Neuronal stem cell (in vitro differentiated cells): ENCODE measurements around the gene GPT2.
A peak's percentile ranks its signal among the peaks of the same experiment; 100 is the strongest.

Source experiments
- DNase-seq: peaks from one replicate; pipeline ENCODE4 v3.0.0-alpha.2; 2013; ENCODE audit warnings: low spot score
- H2AFZ ChIP-seq: one replicate; pipeline ENCODE4 v1.6.1; 2013; ENCODE audit warnings: mild to moderate bottlenecking, low read length, inconsistent platforms
- H2AK5ac ChIP-seq: 2 replicates; pipeline ENCODE4 v1.6.1; 2013; ENCODE audit warnings: low read depth, mild to moderate bottlenecking, inconsistent platforms, low read length, moderate library complexity, mixed read lengths
- H2BK120ac ChIP-seq: 2 replicates; pipeline ENCODE4 v1.6.1; 2013; ENCODE audit warnings: low read depth, mild to moderate bottlenecking, inconsistent platforms, low read length, moderate library complexity, mixed read lengths
- H2BK12ac ChIP-seq: one replicate; pipeline ENCODE4 v1.6.1; 2013; ENCODE audit warnings: low read length, inconsistent platforms
- H2BK15ac ChIP-seq: 2 replicates; pipeline ENCODE4 v1.6.1; 2013; ENCODE audit warnings: mild to moderate bottlenecking, low read length, inconsistent platforms, mixed read lengths
- H2BK5ac ChIP-seq: one replicate; pipeline ENCODE4 v1.6.1; 2013; ENCODE audit warnings: inconsistent platforms, mild to moderate bottlenecking, low read length, moderate library complexity
- H3K14ac ChIP-seq: one replicate; pipeline ENCODE4 v1.6.1; 2013; ENCODE audit warnings: low read length, inconsistent platforms
- H3K18ac ChIP-seq: 2 replicates; pipeline ENCODE4 v1.6.1; 2013; ENCODE audit warnings: low read length, inconsistent platforms
- H3K23ac ChIP-seq: 2 replicates; pipeline ENCODE4 v1.6.1; 2013; ENCODE audit warnings: low read depth, mild to moderate bottlenecking, mixed read lengths, low read length, inconsistent platforms; ENCODE audit not compliant: poor library complexity
- H3K27ac ChIP-seq: replicated peaks from 3 replicates; pipeline ENCODE4 v1.5.1; 2013; ENCODE audit warnings: low read length, inconsistent platforms
- H3K27me3 ChIP-seq, 3 experiments: 2 replicates each; pipeline ENCODE4 v1.6.1; 2013; ENCODE audit warnings: low read length in 3 of 3, mild to moderate bottlenecking in 2 of 3, inconsistent platforms in 1 of 3, low read depth in 1 of 3, mixed read lengths in 1 of 3, moderate library complexity in 1 of 3; ENCODE audit not compliant: control insufficient read depth in 3 of 3, insufficient read depth in 3 of 3
- H3K36me3 ChIP-seq, 2 donors: replicated peaks in 1 of 2; 2 replicates each; pipeline ENCODE4 v1.6.1; 2013; ENCODE audit warnings: low read length in 2 of 2; ENCODE audit not compliant: control insufficient read depth in 2 of 2, insufficient read depth in 2 of 2
- H3K4ac ChIP-seq: 2 replicates; pipeline ENCODE4 v1.6.1; 2013; ENCODE audit warnings: inconsistent platforms, mild to moderate bottlenecking, low read length, moderate library complexity
- H3K4me1 ChIP-seq, 2 donors: 1 replicate in 1 of 2; 2 replicates in 1 of 2; pipeline ENCODE4 v1.6.1; 2013; ENCODE audit warnings: low read length in 2 of 2, low read depth in 1 of 2; ENCODE audit not compliant: control insufficient read depth in 2 of 2, insufficient read depth in 1 of 2
- H3K4me2 ChIP-seq: one replicate; pipeline ENCODE4 v1.6.1; 2013; ENCODE audit warnings: mild to moderate bottlenecking, low read length, inconsistent platforms; ENCODE audit not compliant: insufficient read depth, poor library complexity, severe bottlenecking
- H3K4me3 ChIP-seq, 2 donors: 2 replicates each; pipeline ENCODE4 v1.5.1; 2013; ENCODE audit warnings: low read length in 2 of 2, mild to moderate bottlenecking in 2 of 2, inconsistent platforms in 1 of 2, moderate library complexity in 1 of 2
- H3K79me1 ChIP-seq: one replicate; pipeline ENCODE4 v1.6.1; 2013; ENCODE audit warnings: low read depth, mild to moderate bottlenecking, inconsistent platforms, low read length, moderate library complexity
- H3K9ac ChIP-seq: one replicate; pipeline ENCODE4 v1.6.1; 2013; ENCODE audit warnings: mild to moderate bottlenecking, low read depth, low read length, inconsistent platforms; ENCODE audit not compliant: poor library complexity
- H3K9me3 ChIP-seq, 2 donors: replicated peaks in 1 of 2; 2 replicates each; pipeline versions ENCODE3 to v1.6.1; 2013; ENCODE audit warnings: low read length in 2 of 2, mild to moderate bottlenecking in 2 of 2, inconsistent platforms in 1 of 2, low read depth in 1 of 2, mixed read lengths in 1 of 2, moderate library complexity in 1 of 2; ENCODE audit not compliant: control insufficient read depth in 2 of 2, insufficient read depth in 1 of 2
- H4K8ac ChIP-seq: one replicate; pipeline ENCODE4 v1.6.1; 2013; ENCODE audit warnings: low read depth, mild to moderate bottlenecking, inconsistent platforms, low read length, moderate library complexity
- H4K91ac ChIP-seq: one replicate; pipeline ENCODE4 v1.6.1; 2013; ENCODE audit warnings: low read length, low read depth, mild to moderate bottlenecking, inconsistent platforms; ENCODE audit not compliant: poor library complexity
- WGBS, 2 donors: extraction: QIAGEN DNeasy Blood & Tissue Kit; methylation state at CpG; one replicate each; pipeline ENCODE4 v1.1.7; 2013; ENCODE audit warnings: missing lambda C conversion rate in 2 of 2, mixed read lengths in 1 of 2; ENCODE audit not compliant: insufficient read length in 2 of 2, insufficient replicate concordance in 1 of 2; ENCODE audit errors: extremely low coverage in 2 of 2; 5-methylcytosine and 5-hydroxymethylcytosine counted together

GPT2 gene

DNA sequence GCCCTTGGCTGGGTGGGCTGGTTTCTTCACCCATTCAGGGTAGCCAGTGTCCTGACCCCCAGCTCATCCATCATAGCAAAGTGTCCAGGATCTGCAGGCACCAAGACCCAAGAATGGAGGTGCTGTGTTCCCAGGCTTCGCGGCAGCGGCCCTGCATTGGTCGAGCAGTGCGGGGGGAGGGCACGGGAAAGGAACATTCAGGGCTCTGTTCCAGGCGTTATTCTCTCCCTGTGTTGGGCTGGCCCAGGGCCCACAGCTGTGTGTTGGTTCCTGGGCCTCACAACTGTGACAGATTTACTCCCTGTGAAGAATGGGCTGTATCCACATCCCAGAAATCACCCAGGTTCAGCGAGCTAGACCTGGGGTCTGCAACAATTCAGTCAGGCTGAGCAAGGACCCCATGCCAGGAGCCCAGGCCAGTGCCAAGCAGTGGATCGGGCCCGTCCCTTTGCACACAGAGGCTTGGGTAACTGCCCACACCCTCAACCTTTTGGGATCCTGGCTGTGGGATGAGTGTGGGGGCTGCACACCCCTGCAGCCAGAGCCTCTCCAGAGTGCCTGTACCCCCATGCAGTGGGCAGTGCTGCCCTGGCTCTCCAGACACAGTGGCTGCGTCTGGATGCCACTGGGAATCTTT is 10.0 kb downstream of the GPT2 start:
- peaks cover 0 to 3% of the 10 kb centered on the region in 2 donors for H3K9me3 ChIP-seq
- H4K91ac ChIP-seq = no peak overlapping the region
- H3K23ac ChIP-seq = no peak overlapping the region
- H2AFZ ChIP-seq = no peak overlapping the region
- H3K4me2 ChIP-seq = no peak overlapping the region
- H2BK15ac ChIP-seq = no peak overlapping the region
- no CpG with 5 or more reads among the region's 11 CpGs for WGBS, 2 donors
- peaks cover 17 to 71% of the 10 kb centered on the region in 2 donors for H3K36me3 ChIP-seq
- peaks cover 9% of the 10 kb centered on the region in 2 donors for H3K4me1 ChIP-seq
- no peak overlapping the region for H4K8ac ChIP-seq
- DNase-seq = no peak
- no peak overlapping the region for H2BK5ac ChIP-seq
- H3K79me1 ChIP-seq = peaks cover 22% of the 10 kb centered on the region
- no peak overlapping the region for H3K14ac ChIP-seq
- no peak overlapping the region for H3K4me3 ChIP-seq
- H2AK5ac ChIP-seq = no peak overlapping the region
- no peak overlapping the region for H2BK12ac ChIP-seq
- H3K4ac ChIP-seq = no peak overlapping the region
- no peak overlapping the region for H3K27ac ChIP-seq
- H3K18ac ChIP-seq = peak overlapping the region; percentile 38
- H3K9ac ChIP-seq = no peak overlapping the region
- H3K27me3 ChIP-seq = no peaks in the 10 kb centered on the region
- H2BK120ac ChIP-seq = no peak overlapping the region

DNA sequence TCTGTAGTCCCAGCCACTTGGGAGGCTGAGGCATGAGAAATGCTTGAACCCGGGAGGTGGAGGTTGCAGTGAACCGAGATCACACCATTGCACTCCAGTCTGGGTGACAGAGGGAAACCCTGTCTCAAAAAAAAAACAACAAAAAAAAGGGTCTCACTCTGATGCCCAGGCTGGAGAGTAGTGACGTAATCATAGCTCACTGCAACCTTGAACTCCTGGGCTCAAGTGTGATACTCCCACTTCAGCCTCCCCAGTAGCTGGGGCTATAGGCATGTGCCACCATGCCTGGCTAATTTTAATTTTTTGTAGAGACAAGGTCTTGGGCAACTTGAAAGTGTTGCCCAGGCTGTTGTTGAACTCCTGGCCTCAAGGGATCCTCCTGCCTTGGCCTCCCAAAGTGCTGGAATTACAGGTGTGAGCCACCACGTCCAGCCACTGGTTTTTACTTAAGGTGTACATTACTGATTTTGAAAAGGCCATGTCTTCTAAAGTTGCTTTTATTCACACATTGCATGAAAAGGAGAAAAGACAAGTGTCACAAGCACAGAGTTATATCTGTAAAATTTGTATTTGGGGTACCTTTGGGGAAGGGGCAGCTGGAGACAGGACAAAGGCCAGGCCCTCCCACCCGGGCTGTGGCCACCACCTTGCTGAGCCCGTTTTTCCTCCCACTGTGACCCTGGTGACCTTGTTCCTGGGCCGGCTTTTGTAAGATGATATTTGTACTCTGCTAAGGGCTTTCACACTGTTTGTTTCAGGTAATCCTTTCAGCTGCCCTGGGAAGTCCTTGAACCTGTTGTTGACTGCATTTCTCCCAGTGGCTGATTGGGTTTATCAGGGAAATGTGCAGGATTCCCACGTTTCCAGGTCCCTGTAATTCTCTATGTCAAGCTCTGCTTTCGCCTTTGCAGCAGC is 11.5 kb downstream of the GPT2 start:
- H2BK120ac ChIP-seq = no peak overlapping the region
- H3K23ac ChIP-seq = no peak overlapping the region
- no peaks in the 10 kb centered on the region for H3K27me3 ChIP-seq
- H3K9me3 ChIP-seq = peaks cover 0 to 3% of the 10 kb centered on the region in 2 donors
- H2BK12ac ChIP-seq = no peak overlapping the region
- peaks cover 20 to 75% of the 10 kb centered on the region in 2 donors for H3K36me3 ChIP-seq
- no peak overlapping the region for H2BK15ac ChIP-seq
- no peak overlapping the region for H2AFZ ChIP-seq
- H3K9ac ChIP-seq = no peak overlapping the region
- no peak overlapping the region for H4K91ac ChIP-seq
- no peak overlapping the region for H3K27ac ChIP-seq
- H3K4me1 ChIP-seq = peaks cover 8 to 9% of the 10 kb centered on the region in 2 donors
- WGBS, 2 donors = no CpG with 5 or more reads among the region's 9 CpGs
- H2AK5ac ChIP-seq = no peak overlapping the region
- H4K8ac ChIP-seq = no peak overlapping the region
- H3K79me1 ChIP-seq = peaks cover 21% of the 10 kb centered on the region
- no peak overlapping the region for H3K18ac ChIP-seq
- H2BK5ac ChIP-seq = no peak overlapping the region
- H3K14ac ChIP-seq = no peak overlapping the region
- H3K4me3 ChIP-seq = no peak overlapping the region
- H3K4me2 ChIP-seq = no peak overlapping the region
- no peak overlapping the region for H3K4ac ChIP-seq
- no peak for DNase-seq

DNA sequence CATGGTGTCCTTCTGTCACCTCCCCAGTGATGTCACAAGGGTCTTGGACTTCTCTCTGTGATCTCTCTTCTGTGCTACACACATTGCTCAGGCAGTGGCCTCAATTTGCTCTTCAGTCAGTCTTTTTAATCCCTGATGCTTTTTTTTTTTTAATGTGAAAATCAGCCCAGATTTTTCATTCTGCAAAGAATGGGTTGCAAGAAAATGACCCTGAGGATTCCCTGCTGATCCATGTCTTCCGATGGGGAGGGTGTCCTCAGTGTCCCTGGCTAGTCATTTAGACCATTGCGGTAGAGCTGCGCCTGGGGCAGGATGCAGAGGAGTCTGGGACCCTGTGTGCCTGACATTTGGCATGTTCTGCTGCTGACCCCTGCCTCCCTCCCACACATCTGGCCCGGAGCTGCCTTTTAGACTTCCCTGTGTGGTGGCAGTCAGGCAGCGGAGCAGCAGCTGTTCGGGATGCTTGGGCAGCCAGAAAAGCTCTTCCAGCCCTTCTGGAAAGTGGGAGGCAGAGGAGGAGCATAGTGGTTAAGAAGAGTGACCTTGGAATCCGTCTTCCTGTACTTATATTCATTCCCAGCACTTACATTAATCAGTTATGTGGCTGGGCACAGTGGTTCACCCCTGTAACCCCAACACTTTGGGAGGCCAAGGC is 12.3 kb downstream of the GPT2 start:
- peak overlapping the region in 1 of 2 donors; percentile 17 for H3K4me3 ChIP-seq
- WGBS, 2 donors = no CpG with 5 or more reads among the region's 7 CpGs
- no peak overlapping the region for H4K8ac ChIP-seq
- H3K23ac ChIP-seq = no peak overlapping the region
- H3K9me3 ChIP-seq = peaks cover 0 to 3% of the 10 kb centered on the region in 2 donors
- no peak overlapping the region for H2AFZ ChIP-seq
- H3K9ac ChIP-seq = no peak overlapping the region
- no peak overlapping the region for H3K27ac ChIP-seq
- H3K18ac ChIP-seq = no peak overlapping the region
- H2BK120ac ChIP-seq = no peak overlapping the region
- no peak overlapping the region for H2BK12ac ChIP-seq
- no peak overlapping the region for H2BK5ac ChIP-seq
- H4K91ac ChIP-seq = no peak overlapping the region
- H2AK5ac ChIP-seq = no peak overlapping the region
- H3K14ac ChIP-seq = no peak overlapping the region
- H3K4me2 ChIP-seq = no peak overlapping the region
- no peaks in the 10 kb centered on the region for H3K27me3 ChIP-seq
- H2BK15ac ChIP-seq = no peak overlapping the region
- H3K4ac ChIP-seq = no peak overlapping the region
- H3K4me1 ChIP-seq = peaks cover 9 to 10% of the 10 kb centered on the region in 2 donors
- no peak for DNase-seq
- peaks cover 25 to 77% of the 10 kb centered on the region in 2 donors for H3K36me3 ChIP-seq
- H3K79me1 ChIP-seq = peaks cover 21% of the 10 kb centered on the region

DNA sequence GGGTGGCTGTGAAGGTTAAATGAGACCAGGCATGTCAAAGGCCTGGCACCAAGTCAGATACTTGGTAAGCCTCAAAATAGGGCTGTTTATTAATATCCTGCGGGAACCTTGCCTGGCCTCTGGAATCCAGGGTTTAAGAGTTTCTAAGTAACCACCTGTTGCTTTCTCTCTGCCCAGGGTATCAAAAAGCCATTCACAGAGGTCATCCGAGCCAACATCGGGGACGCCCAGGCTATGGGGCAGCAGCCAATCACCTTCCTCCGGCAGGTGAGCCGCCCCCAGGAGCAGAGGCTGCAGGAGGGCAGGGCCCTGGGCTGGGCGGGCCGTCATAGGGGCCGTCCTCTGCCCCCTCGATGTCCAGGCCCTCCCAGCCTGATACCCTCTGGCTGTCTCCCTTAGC is 13.3 kb downstream of the GPT2 start:
- Histone ChIP-seq H3K4ac (no peak overlapping the region), H3K4me2 (no peak overlapping the region), H3K4me3 (no peak overlapping the region), H3K9me3 (peaks cover 0 to 2% of the 10 kb centered on the region in 2 donors), H3K14ac (no peak overlapping the region), H3K36me3 (peaks cover 28 to 78% of the 10 kb centered on the region in 2 donors), H2AK5ac (no peak overlapping the region), H2BK120ac (no peak overlapping the region), H4K91ac (no peak overlapping the region), H3K4me1 (peaks cover 9 to 10% of the 10 kb centered on the region in 2 donors), H3K27me3 (no peaks in the 10 kb centered on the region), H2BK15ac (no peak overlapping the region), H2AFZ (no peak overlapping the region), H3K18ac (no peak overlapping the region), H2BK12ac (no peak overlapping the region), H4K8ac (no peak overlapping the region), H3K23ac (peak overlapping the region; percentile 85), H2BK5ac (no peak overlapping the region), H3K27ac (no peak overlapping the region), H3K79me1 (peaks cover 21% of the 10 kb centered on the region), H3K9ac (no peak overlapping the region)
- no peak for DNase-seq
- no CpG with 5 or more reads among the region's 10 CpGs for WGBS, 2 donors
